Mucosa of stomach (tissue), 1 donor: ENCODE measurements around the gene LCP2.

ENCODE experiments used
- H3K27me3 ChIP-seq: one replicate; pipeline ENCODE4 v1.7.0; 2013; ENCODE audit warnings: mild to moderate bottlenecking, low read length; ENCODE audit not compliant: control insufficient read depth, insufficient read depth
- H3K36me3 ChIP-seq: one replicate; pipeline ENCODE4 v1.7.0; 2013; ENCODE audit warnings: low read length; ENCODE audit not compliant: control insufficient read depth, insufficient read depth
- H3K4me1 ChIP-seq: one replicate; pipeline ENCODE4 v1.7.0; 2013; ENCODE audit warnings: mild to moderate bottlenecking, low read length; ENCODE audit not compliant: control insufficient read depth, insufficient read depth
- H3K4me3 ChIP-seq: one replicate; pipeline ENCODE4 v1.7.0; 2013; ENCODE audit warnings: low read length
- H3K9ac ChIP-seq: one replicate; pipeline ENCODE4 v1.7.0; 2013; ENCODE audit warnings: mild to moderate bottlenecking, low read length, moderate library complexity
- H3K9me3 ChIP-seq: one replicate; pipeline ENCODE4 v1.7.0; 2013; ENCODE audit warnings: mild to moderate bottlenecking, low read length, moderate library complexity; ENCODE audit not compliant: control insufficient read depth
- donor health status: Pancreatic carcinoma.

LCP2 gene

DNA sequence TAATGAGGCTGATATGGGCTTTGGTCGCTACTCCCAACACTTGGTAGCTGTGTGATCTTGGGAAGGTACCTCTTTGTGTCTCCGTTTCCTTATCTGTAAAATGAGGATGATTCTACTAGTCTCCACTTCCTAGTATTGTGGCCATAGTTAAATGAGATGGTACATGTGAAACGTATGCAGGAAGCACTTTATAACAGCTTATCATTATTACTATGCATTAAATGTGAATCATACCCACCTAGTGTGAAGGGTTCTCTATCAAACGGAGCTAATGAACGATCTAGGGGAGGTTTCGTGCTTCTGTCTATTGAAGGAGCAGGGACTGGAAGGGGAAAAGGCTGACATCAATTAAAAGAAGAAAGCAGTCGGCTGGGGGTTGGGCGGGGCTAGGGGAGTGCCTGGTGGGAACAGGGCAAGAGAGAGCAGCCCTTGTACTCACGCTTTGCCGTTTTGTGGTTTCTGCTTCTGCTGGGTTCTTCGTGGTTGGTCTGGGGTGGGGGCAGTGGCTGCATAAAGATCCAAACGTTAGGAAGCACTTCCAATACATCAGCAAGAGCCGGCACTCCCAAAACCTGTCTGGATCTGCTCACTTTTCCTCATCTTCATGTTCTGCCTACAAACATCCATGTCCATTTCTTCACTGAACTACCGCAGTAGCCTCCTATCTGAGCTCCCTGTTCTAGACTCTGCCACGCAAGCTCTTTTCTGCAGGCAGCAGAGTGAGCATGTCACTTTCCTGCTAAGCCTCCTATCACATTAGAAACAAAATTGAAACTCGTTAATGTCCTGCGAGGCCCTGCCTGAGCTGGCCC, 30.8 kb downstream of the LCP2 start:
- Histone ChIP-seq H3K27me3 (no peaks in the 10 kb centered on the region), H3K4me1 (peaks cover 7% of the 10 kb centered on the region), H3K4me3 (no peak overlapping the region), H3K9ac (no peak overlapping the region), H3K9me3 (no peaks in the 10 kb centered on the region), H3K36me3 (no peaks in the 10 kb centered on the region)

DNA sequence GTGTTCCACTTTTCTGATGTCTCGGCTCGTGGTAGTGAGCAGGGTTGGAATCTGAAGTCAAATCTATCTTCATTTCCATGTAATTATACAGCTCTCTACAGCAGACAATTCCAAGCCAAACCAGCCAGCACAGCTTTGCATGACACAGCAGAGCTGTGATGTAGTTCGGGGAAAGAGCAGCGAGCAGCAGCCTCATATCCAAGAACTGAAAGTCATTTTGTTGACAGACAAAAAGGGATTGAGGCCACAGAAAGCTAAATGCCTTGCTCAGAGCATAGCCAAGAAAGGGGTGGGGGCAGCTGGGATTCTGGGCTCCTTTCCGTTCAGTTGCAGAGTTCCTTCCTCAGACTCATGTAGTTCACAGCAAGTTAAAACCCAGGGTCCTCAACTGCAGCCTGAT, 32.1 kb downstream of the LCP2 start:
- no peak overlapping the region for H3K9ac ChIP-seq
- H3K36me3 ChIP-seq, result no peaks in the 10 kb centered on the region

DNA sequence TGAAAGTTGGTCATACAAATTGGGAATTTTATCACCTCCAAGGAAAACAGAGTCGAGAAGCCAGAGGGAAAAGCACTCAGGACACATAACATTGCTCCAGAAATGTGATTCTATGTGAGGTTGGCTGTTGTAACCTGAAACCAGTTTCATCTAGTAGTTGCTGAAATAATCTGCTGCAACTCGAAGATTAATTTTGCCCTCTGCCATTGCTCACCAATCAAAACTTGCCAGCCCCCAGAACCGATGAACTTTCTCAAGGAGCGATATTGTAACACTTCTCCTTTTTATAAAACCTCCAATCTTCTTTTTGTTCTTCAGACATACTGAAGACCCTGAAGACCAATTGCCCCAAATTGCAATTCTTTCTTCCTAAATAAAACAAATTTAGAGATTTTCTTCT, 33.7 kb downstream of the LCP2 start:
- Histone ChIP-seq H3K4me1 (peaks cover 6% of the 10 kb centered on the region), H3K36me3 (no peaks in the 10 kb centered on the region), H3K9me3 (no peaks in the 10 kb centered on the region), H3K9ac (no peak overlapping the region), H3K27me3 (no peaks in the 10 kb centered on the region), H3K4me3 (no peak overlapping the region)

More for the DNA sequence above, 32.1 kb downstream of the LCP2 start:
- peaks cover 7% of the 10 kb centered on the region for H3K4me1 ChIP-seq
- H3K4me3 ChIP-seq, result no peak overlapping the region
- H3K27me3 ChIP-seq, result no peaks in the 10 kb centered on the region
- H3K9me3 ChIP-seq, result no peaks in the 10 kb centered on the region

DNA sequence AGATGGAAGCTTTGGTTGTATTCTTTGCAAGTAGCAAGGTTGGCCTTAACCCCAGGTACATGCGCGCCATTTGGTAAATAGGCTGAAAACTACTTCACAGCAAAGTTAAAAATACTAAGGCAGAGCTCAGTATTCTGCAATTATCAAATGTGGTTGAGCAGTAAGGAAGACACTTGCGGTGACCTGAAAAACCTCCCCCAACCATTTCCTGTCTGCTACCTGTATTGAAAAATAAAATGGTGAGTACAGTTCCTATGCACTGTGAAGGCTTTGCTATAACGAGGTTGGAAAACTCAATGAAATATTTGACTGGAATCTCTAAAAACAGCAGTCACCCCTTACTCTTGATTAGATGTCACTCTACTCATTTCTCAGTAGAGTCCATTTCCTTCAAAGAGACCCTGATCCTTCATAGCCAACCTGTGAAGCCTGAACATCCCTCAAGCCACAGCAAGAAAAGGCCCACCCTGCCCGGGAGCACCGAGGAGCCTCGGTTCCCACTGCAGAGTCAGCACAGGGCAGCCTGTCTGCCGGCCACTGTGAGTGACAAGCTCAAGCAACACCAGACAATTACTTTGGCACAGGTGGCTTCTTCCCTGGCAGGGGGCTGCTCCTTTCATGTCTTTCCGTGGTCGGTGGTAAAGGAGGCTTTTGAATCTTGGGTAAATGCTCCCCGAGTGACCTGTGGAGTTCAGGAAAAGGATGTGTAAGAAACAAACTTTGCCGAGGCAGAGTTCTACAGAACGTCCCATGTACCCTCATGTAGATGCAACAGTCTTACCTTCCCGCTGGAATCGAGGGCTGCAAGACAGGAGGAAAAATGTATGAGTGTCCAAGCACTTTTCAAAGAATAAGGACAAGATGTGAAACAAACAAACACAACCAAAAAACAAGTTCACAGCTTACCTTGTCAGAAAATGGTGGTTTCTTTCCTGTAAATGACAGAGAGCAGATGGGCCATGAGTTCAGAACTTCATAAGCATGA, 35.2 kb downstream of the LCP2 start:
- no peaks in the 10 kb centered on the region for H3K4me1 ChIP-seq
- H3K9me3 ChIP-seq, result no peaks in the 10 kb centered on the region
- no peak overlapping the region for H3K4me3 ChIP-seq
- no peak overlapping the region for H3K9ac ChIP-seq
- no peaks in the 10 kb centered on the region for H3K27me3 ChIP-seq
- no peaks in the 10 kb centered on the region for H3K36me3 ChIP-seq

DNA sequence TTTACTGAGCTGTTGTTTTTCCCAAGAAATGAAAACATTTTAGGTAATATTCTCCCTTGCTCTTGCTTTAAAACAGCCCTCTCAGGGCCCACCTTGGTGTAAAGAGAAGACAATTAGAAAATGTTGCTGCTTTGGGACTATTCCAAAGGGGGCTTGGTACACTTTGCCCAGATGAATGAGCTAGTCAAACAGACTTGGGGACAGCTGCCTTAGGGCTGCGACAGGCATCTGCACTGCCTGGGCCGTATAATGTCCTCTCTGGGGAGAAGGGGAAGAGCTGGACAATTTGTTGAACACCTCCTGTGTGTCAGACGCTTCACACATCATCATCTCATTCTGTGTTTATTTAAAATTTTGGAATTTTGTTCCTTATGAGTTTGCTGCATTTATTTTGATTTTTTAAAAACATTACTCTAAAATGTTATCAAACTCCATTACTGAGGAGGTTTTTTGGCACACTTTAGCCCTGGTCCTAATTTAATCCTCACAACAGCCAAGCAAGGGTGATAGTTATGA, 36.0 kb downstream of the LCP2 start:
- Histone ChIP-seq H3K4me1 (no peaks in the 10 kb centered on the region), H3K27me3 (no peaks in the 10 kb centered on the region), H3K9ac (no peak overlapping the region), H3K4me3 (no peak overlapping the region), H3K36me3 (no peaks in the 10 kb centered on the region), H3K9me3 (no peaks in the 10 kb centered on the region)

DNA sequence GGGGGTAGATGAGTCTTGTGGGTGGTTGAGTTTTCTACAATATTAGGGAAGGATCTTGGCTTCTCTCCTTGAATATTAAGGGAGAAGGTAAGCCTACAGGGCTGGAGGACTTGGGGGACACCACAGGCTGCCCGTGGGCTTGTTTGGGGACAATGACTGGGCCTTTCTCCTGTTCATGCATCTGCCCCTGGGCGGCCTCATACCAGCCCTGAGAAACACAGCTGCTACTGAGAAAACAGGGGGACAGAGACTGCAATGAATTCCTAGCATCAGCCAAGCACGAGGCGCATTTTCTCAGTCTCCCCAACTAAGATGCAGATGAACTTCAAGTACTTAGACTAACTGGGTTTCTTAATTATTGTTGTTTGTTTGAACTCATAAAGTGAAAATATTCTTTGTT, 40.2 kb downstream of the LCP2 start:
- H3K4me3 ChIP-seq, result no peak overlapping the region
- H3K9ac ChIP-seq, result no peak overlapping the region
- H3K36me3 ChIP-seq, result no peaks in the 10 kb centered on the region
- no peaks in the 10 kb centered on the region for H3K9me3 ChIP-seq
- H3K4me1 ChIP-seq, result no peaks in the 10 kb centered on the region
- no peaks in the 10 kb centered on the region for H3K27me3 ChIP-seq

DNA sequence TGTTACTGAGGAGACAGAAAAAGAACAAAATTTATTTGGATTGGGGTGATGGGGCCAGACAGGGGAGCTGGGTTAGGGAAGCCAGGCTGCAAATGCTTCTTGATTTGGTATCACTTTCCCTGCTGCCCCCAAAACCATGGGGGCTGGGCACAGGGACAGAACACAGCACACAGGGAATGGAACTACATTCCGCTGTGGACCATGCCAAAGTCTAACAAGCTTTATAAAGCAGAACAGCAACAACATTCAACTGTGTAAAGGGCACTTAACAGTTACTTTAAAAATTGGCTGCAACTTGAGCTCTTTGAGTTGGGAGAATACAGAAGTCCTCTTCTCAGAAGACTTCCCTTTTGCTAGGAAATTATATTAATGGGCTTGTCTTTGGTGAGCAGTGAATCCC, 41.0 kb downstream of the LCP2 start:
- Histone ChIP-seq H3K27me3 (no peaks in the 10 kb centered on the region), H3K9ac (no peak overlapping the region), H3K9me3 (no peaks in the 10 kb centered on the region), H3K4me3 (no peak overlapping the region), H3K36me3 (no peaks in the 10 kb centered on the region), H3K4me1 (no peaks in the 10 kb centered on the region)

DNA sequence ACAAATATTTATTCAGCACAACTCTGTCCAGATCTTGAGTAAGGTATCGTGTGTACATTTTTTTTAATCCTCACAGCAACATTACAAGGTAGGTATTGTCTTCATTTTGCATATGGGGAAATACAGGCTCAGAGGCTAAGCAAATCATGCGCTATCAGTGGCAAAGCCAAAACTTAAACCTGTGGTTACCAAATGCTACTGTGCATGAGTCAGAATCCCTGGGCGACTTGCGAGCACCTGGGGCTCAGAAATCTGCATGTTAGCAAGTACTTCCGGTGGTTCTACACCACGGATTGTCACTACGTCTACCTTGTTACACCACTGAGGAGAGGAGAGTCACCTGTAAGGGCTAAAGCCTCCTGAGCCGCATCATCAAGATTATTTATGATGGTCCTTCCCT, 43.5 kb downstream of the LCP2 start:
- Histone ChIP-seq H3K4me3 (no peak overlapping the region), H3K36me3 (no peaks in the 10 kb centered on the region), H3K4me1 (no peaks in the 10 kb centered on the region), H3K9ac (no peak overlapping the region), H3K27me3 (no peaks in the 10 kb centered on the region), H3K9me3 (no peaks in the 10 kb centered on the region)

DNA sequence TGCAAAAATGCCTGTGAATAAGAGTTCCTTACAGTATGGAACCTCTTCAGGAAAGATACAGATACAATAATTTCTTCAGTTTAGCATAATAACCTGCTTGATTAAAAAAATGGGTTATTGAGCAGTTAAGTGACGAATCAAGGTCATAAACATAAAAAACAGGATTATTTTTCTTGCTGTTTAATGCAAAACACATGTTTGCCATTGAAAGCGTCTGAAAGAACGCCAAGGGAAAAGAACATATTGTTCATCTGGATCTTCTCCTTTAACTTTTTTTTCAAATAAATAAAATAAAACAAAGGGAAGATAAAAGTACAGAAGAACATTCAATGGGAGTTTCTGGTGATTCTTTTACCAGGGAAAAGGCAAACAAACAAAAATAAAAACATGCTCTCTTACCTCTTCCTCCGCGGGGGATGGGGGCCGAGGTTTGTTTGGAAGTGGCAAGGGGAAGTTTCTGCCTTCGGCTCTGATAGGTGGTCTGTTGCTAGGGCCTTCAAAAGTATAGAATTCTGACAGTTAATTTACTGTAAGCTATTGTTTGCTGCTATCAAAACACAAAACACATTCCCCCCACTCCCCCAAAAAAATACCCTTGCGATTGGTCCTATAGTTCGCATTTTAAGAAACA, 44.7 kb downstream of the LCP2 start:
- Histone ChIP-seq H3K36me3 (no peaks in the 10 kb centered on the region), H3K27me3 (no peaks in the 10 kb centered on the region), H3K9me3 (no peaks in the 10 kb centered on the region), H3K4me1 (no peaks in the 10 kb centered on the region), H3K4me3 (no peak overlapping the region), H3K9ac (no peak overlapping the region)

DNA sequence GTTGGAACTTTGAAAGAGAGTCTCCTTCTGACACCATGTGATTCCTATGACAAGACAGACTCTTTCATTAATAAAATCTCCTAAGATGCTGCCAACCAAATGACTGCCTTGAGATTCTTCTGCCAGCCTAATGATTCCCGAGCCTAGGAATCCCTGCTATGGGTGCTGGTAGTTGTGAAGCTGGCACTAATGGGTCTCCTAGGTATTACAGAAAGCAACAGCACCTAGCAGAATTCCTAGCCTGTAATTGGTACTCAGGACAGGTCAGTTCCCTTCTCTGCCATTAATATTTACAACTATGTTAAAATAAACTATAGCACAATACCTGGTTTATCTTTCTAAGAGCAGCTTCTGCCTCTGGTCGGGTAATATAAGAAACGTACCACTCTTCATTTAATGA, 45.5 kb downstream of the LCP2 start:
- Histone ChIP-seq H3K36me3 (no peaks in the 10 kb centered on the region), H3K4me3 (no peak overlapping the region), H3K27me3 (no peaks in the 10 kb centered on the region), H3K4me1 (no peaks in the 10 kb centered on the region), H3K9ac (no peak overlapping the region), H3K9me3 (no peaks in the 10 kb centered on the region)

DNA sequence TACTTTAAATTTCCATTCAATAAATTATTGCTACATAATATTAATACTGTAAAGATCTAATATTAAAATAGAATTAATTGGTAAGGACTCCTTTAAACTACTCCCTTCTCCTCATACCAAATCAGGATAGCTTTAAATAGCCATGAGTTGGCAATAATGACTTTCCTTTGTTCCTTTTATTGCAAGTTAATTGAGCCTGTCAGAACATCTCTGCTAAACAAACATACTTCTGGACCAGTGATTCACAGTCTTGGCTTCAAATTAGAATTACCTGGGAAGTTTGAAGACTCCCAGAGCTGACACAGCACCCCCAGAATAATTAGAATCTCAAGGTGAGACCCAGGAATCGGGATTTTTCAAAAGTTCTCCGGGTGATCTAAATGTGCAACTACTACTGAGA, 46.1 kb downstream of the LCP2 start:
- H3K9ac ChIP-seq, result no peak overlapping the region
- H3K4me3 ChIP-seq, result no peak overlapping the region
- H3K36me3 ChIP-seq, result no peaks in the 10 kb centered on the region

More for the DNA sequence above, 46.1 kb downstream of the LCP2 start:
- no peaks in the 10 kb centered on the region for H3K27me3 ChIP-seq
- no peaks in the 10 kb centered on the region for H3K4me1 ChIP-seq
- H3K9me3 ChIP-seq, result no peaks in the 10 kb centered on the region
